Measurements from ENCODE around the gene PPIP5K1. TPM values are rescaled to one million over a fixed set of nuclear protein-coding genes. Genes with fewer than 3 reads are reported as not detected.

PPIP5K1 gene
- total and polyA plus RNA-seq, 9 of the 15 experiments (the other 6 are each of a cell fraction or from before 2014, with no cell fraction given) = 2.5 to 74.6 (median 35.1) TPM

DNA sequence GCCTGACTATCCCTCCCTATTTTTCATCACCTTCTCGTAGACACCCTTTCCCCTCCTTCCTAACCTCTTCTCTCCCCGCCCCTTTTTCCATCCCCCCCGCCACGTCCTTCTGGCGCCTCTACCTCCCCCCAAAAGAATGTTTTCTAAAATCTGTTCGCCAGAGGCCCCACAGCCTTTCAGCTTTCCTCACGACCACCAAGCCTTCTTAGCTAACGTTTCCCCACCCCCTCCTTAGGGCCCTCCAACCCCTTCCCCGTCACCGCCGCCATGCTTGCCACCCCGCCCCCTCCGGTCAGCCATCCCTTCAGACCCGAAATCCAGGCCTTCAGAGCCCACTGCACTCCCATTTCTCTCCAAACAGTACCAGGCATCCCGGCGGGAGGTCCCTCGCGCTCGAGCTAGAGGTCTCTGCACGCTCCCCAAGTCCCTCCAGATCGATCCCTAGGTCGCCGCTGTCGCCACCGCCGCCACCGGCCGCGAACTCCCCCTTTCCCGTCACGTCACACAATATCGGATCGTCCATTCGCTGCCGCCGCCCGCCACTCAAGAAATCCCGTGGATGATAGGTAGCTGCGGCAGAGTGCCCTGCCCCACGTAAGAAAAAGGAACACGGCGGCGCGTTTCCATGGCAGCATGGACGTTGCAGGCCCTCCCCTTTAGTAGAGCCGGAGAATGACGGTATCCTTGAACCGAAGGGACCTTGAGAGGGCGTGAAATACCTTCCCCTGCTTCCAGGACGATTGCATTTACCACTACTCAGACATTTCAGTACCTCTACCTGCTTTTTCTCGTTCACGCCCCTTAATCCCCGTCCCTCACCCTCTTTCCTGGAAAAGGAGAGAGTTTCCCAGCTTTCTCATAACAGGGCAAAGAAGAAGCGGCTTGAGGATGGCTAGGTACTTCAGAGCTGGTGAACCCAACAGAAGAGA lies 97.1 kb downstream of the PPIP5K1 start, which contains the start of gene TP53BP1 (continued):
- TF ChIP-seq, protein P1, sequence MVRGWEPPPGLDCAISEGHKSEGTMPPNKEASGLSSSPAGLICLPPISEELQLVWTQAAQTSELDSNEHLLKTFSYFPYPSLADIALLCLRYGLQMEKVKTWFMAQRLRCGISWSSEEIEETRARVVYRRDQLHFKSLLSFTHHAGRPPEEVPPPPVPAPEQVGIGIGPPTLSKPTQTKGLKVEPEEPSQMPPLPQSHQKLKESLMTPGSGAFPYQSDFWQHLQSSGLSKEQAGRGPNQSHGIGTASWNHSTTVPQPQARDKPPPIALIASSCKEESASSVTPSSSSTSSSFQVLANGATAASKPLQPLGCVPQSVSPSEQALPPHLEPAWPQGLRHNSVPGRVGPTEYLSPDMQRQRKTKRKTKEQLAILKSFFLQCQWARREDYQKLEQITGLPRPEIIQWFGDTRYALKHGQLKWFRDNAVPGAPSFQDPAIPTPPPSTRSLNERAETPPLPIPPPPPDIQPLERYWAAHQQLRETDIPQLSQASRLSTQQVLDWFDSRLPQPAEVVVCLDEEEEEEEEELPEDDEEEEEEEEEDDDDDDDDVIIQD (CRISPR knock-in tag; IDR thresholded peaks at IDR 0.05) = no peak
- TF ChIP-seq, protein P2, sequence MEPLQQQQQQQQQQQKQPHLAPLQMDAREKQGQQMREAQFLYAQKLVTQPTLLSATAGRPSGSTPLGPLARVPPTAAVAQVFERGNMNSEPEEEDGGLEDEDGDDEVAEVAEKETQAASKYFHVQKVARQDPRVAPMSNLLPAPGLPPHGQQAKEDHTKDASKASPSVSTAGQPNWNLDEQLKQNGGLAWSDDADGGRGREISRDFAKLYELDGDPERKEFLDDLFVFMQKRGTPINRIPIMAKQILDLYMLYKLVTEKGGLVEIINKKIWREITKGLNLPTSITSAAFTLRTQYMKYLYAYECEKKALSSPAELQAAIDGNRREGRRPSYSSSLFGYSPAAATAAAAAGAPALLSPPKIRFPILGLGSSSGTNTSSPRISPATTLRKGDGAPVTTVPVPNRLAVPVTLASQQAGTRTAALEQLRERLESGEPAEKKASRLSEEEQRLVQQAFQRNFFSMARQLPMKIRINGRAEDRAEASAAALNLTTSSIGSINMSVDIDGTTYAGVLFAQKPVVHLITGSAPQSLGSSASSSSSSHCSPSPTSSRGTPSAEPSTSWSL (CRISPR knock-in tag; IDR thresholded peaks at IDR 0.05; ENCODE audit: borderline replicate concordance) = no peak
- TF ChIP-seq PHF20 (IDR thresholded peaks at IDR 0.05; ENCODE audit: partially characterized antibody) (peak; percentile 63), ZNF239 (CRISPR knock-in tag; IDR thresholded peaks at IDR 0.05) (no peak), PTBP1 (IDR thresholded peaks at IDR 0.05; ENCODE audit: low read depth, low read length) (no peak), ATF7 (IDR thresholded peaks at IDR 0.05) (peak; percentile 92), ZNF146 (CRISPR knock-in tag; IDR thresholded peaks at IDR 0.05; ENCODE audit: unreplicated experiment) (no peak), PYGO2 (tag; IDR thresholded peaks at IDR 0.05) (no peak), MEF2D (tag; conservative IDR thresholded peaks at IDR 0.05; ENCODE audit: low read depth) (no peak), ZNF586 (CRISPR knock-in tag; conservative IDR thresholded peaks at IDR 0.05) (no peak), DACH1 (IDR thresholded peaks at IDR 0.05; ENCODE audit: partially characterized antibody) (no peak), RB1 (IDR thresholded peaks at IDR 0.05; ENCODE audit: low read depth) (peak; percentile 62; the same call in 1 of the 2 replicates), HNRNPUL1 (IDR thresholded peaks at IDR 0.05; ENCODE audit: low read length) (no peak), ZNF384 (IDR thresholded peaks at IDR 0.05; ENCODE audit: low read depth, low read length) (no peak), SAFB2 (IDR thresholded peaks at IDR 0.05; ENCODE audit: borderline replicate concordance, low read depth, low read length, severe bottlenecking) (no peak), ZNF134 (CRISPR knock-in tag; conservative IDR thresholded peaks at IDR 0.05) (no peak), DNMT1 (IDR thresholded peaks at IDR 0.05) (0 out of 2 replicates have a peak, but pooled peaks have one; percentile 46), OTX1 (CRISPR knock-in tag; IDR thresholded peaks at IDR 0.05) (no peak), RAD21 (CRISPR knock-in tag; conservative IDR thresholded peaks at IDR 0.05 in 1 of 2, IDR thresholded peaks at IDR 0.05 in 1 of 2) (no peak), ZNF695 (CRISPR knock-in tag; IDR thresholded peaks at IDR 0.05) (no peak), TCF7 (IDR thresholded peaks at IDR 0.05; ENCODE audit: borderline replicate concordance) (no peak)
- TF ChIP-seq, protein P3, sequence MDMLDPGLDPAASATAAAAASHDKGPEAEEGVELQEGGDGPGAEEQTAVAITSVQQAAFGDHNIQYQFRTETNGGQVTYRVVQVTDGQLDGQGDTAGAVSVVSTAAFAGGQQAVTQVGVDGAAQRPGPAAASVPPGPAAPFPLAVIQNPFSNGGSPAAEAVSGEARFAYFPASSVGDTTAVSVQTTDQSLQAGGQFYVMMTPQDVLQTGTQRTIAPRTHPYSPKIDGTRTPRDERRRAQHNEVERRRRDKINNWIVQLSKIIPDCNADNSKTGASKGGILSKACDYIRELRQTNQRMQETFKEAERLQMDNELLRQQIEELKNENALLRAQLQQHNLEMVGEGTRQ (CRISPR knock-in tag; IDR thresholded peaks at IDR 0.05) = no peak
- TF ChIP-seq, protein P4, sequence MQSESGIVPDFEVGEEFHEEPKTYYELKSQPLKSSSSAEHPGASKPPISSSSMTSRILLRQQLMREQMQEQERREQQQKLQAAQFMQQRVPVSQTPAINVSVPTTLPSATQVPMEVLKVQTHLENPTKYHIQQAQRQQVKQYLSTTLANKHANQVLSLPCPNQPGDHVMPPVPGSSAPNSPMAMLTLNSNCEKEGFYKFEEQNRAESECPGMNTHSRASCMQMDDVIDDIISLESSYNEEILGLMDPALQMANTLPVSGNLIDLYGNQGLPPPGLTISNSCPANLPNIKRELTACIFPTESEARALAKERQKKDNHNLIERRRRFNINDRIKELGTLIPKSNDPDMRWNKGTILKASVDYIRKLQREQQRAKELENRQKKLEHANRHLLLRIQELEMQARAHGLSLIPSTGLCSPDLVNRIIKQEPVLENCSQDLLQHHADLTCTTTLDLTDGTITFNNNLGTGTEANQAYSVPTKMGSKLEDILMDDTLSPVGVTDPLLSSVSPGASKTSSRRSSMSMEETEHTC (IDR thresholded peaks at IDR 0.05) = no peak

Data from K562 (cell line).